ENCODE data around the gene C1QL4. TPM values are rescaled to one million over a fixed set of nuclear protein-coding genes. Genes with fewer than 3 reads are reported as not detected.
A peak's percentile ranks its signal among the peaks of the same experiment; 100 is the strongest.

Gene C1QL4
- total RNA-seq, 1 donor from 2014 or later, result 0.63 TPM

GRCh38 chr12:49298160-49298559 lies 38.8 kb downstream of the C1QL4 start:
- no peaks in the 10 kb centered on the region for H3K9me3 Mint-ChIP-seq
- H3K27ac Mint-ChIP-seq (ENCODE audit: unreplicated experiment), result no peak overlapping the region
- no peak for TF ChIP-seq CTCF (conservative IDR thresholded peaks at IDR 0.05)
- H3K4me1 Mint-ChIP-seq, result peaks cover 4% of the 10 kb centered on the region
- peaks cover 87% of the 10 kb centered on the region for H3K27me3 Mint-ChIP-seq (ENCODE audit: low read depth)
- DNase-seq (ENCODE audit: low read depth, low spot score), result no peak
- H3K4me3 Mint-ChIP-seq, result no peak overlapping the region
- H3K36me3 Mint-ChIP-seq (ENCODE audit: low read depth), result no peaks in the 10 kb centered on the region

GRCh38 chr12:49297695-49298060 lies 39.3 kb downstream of the C1QL4 start:
- no peak for TF ChIP-seq CTCF (conservative IDR thresholded peaks at IDR 0.05)
- Mint-ChIP-seq H3K4me1 (peaks cover 4% of the 10 kb centered on the region), H3K27me3 (ENCODE audit: low read depth) (peaks cover 87% of the 10 kb centered on the region), H3K9me3 (no peaks in the 10 kb centered on the region), H3K27ac (ENCODE audit: unreplicated experiment) (no peak overlapping the region), H3K4me3 (no peak overlapping the region), H3K36me3 (ENCODE audit: low read depth) (no peaks in the 10 kb centered on the region)
- DNase-seq (ENCODE audit: low read depth, low spot score), result no peak

GRCh38 chr12:49296836-49297694 lies 39.9 kb downstream of the C1QL4 start:
- TF ChIP-seq CTCF (conservative IDR thresholded peaks at IDR 0.05), result no peak
- no peak for DNase-seq (ENCODE audit: low read depth, low spot score)
- Mint-ChIP-seq H3K9me3 (no peaks in the 10 kb centered on the region), H3K4me3 (peak overlapping the region; percentile 9), H3K4me1 (peaks cover 4% of the 10 kb centered on the region), H3K27me3 (ENCODE audit: low read depth) (peaks cover 92% of the 10 kb centered on the region), H3K36me3 (ENCODE audit: low read depth) (no peaks in the 10 kb centered on the region), H3K27ac (ENCODE audit: unreplicated experiment) (no peak overlapping the region)

- Mint-ChIP-seq H3K4me1 (peaks cover 4% of the 10 kb centered on the region), H3K36me3 (ENCODE audit: low read depth) (no peaks in the 10 kb centered on the region), H3K27ac (ENCODE audit: unreplicated experiment) (no peak overlapping the region), H3K4me3 (no peak overlapping the region), H3K27me3 (ENCODE audit: low read depth) (peaks cover 92% of the 10 kb centered on the region), H3K9me3 (no peaks in the 10 kb centered on the region)
- TF ChIP-seq CTCF (conservative IDR thresholded peaks at IDR 0.05), result peak; percentile 75
- DNase-seq (ENCODE audit: low read depth, low spot score), result peak; percentile 45
Measured at GRCh38 chr12:49296034-49296835, 40.8 kb downstream of the C1QL4 start.

- H3K36me3 Mint-ChIP-seq (ENCODE audit: low read depth), result no peaks in the 10 kb centered on the region
- no peak within 1 kb of the TSS for H3K4me3 Mint-ChIP-seq
- peaks cover 84% of the 10 kb centered on the region for H3K27me3 Mint-ChIP-seq (ENCODE audit: low read depth)
- DNase-seq (ENCODE audit: low read depth, low spot score), result no peak
- H3K4me1 Mint-ChIP-seq, result peaks cover 4% of the 10 kb centered on the region
- H3K27ac Mint-ChIP-seq (ENCODE audit: unreplicated experiment), result no peak within 1 kb of the TSS
- TF ChIP-seq CTCF (conservative IDR thresholded peaks at IDR 0.05), result no peak
- H3K9me3 Mint-ChIP-seq, result no peaks in the 10 kb centered on the region
Measured at GRCh38 chr12:49295082-49295936, 41.7 kb downstream of the C1QL4 start, which contains the start of gene PRPH. Gene PRPH, plus strand, starts transcription at chr12:49295147. Its CDS starts 54 bp downstream, at chr12:49295201.
